Measurements from ENCODE around the gene IGFBPL1.
A peak's percentile ranks its signal among the peaks of the same experiment; 100 is the strongest.
"Not testable (repeated sequence)": the region's sequence is repeated elsewhere in the genome, so short reads cannot be mapped to it uniquely, and the experiment has no call there.

Gene IGFBPL1

GRCh38 chr9:38423973-38424843 is at the start of gene IGFBPL1:
IGFBPL1 (minus strand) TSS chr9:38424454; CDS start chr9:38424424, 30 bp downstream.
- DNase-seq (ENCODE audit: low read depth in 2 of 2), result peak in 1 of 2 donors; percentile 2

- not testable (repeated sequence) for DNase-seq (ENCODE audit: low read depth in 2 of 2)
Observed at GRCh38 chr9:38472583-38473249, 48.5 kb upstream of the IGFBPL1 start.

- DNase-seq (ENCODE audit: low read depth in 2 of 2), result no peak
Observed at GRCh38 chr9:38467404-38467803, 43.1 kb upstream of the IGFBPL1 start.

- no peak for DNase-seq (ENCODE audit: low read depth in 2 of 2)
Observed at GRCh38 chr9:38453835-38454234, 29.6 kb upstream of the IGFBPL1 start.

- no peak for DNase-seq (ENCODE audit: low read depth in 2 of 2)
Observed at GRCh38 chr9:38451162-38451561, 26.9 kb upstream of the IGFBPL1 start.

GRCh38 chr9:38447703-38448102 is 23.4 kb upstream of the IGFBPL1 start:
- DNase-seq (ENCODE audit: low read depth in 2 of 2), result no peak

GRCh38 chr9:38445154-38446043 is 21.1 kb upstream of the IGFBPL1 start:
- no peak for DNase-seq (ENCODE audit: low read depth in 2 of 2)

- DNase-seq (ENCODE audit: low read depth in 2 of 2), result no peak
Observed at GRCh38 chr9:38443597-38443996, 19.3 kb upstream of the IGFBPL1 start.

- no peak for DNase-seq (ENCODE audit: low read depth in 2 of 2)
Observed at GRCh38 chr9:38443181-38443580, 18.9 kb upstream of the IGFBPL1 start.

GRCh38 chr9:38442473-38443096 is 18.3 kb upstream of the IGFBPL1 start:
- no peak for DNase-seq (ENCODE audit: low read depth in 2 of 2)

GRCh38 chr9:38441347-38442085 is 17.3 kb upstream of the IGFBPL1 start:
- DNase-seq (ENCODE audit: low read depth in 2 of 2), result no peak

GRCh38 chr9:38440516-38440915 is 16.3 kb upstream of the IGFBPL1 start:
- DNase-seq (ENCODE audit: low read depth in 2 of 2), result no peak

- DNase-seq (ENCODE audit: low read depth in 2 of 2), result no peak
Observed at GRCh38 chr9:38439916-38440301, 15.7 kb upstream of the IGFBPL1 start.

- no peak for DNase-seq (ENCODE audit: low read depth in 2 of 2)
Observed at GRCh38 chr9:38439291-38439915, 15.1 kb upstream of the IGFBPL1 start.

- no peak for DNase-seq (ENCODE audit: low read depth in 2 of 2)
Observed at GRCh38 chr9:38437193-38437823, 13.1 kb upstream of the IGFBPL1 start.

GRCh38 chr9:38436708-38437107 is 12.5 kb upstream of the IGFBPL1 start:
- DNase-seq (ENCODE audit: low read depth in 2 of 2), result no peak

- DNase-seq (ENCODE audit: low read depth in 2 of 2), result no peak
Observed at GRCh38 chr9:38435521-38435920, 11.3 kb upstream of the IGFBPL1 start.

- DNase-seq (ENCODE audit: low read depth in 2 of 2), result no peak
Observed at GRCh38 chr9:38434853-38435252, 10.6 kb upstream of the IGFBPL1 start.

GRCh38 chr9:38434365-38434764 is 10.1 kb upstream of the IGFBPL1 start:
- no peak for DNase-seq (ENCODE audit: low read depth in 2 of 2)

- no peak for DNase-seq (ENCODE audit: low read depth in 2 of 2)
Observed at GRCh38 chr9:38432922-38433510, 8.8 kb upstream of the IGFBPL1 start.

Measured in stimulated activated CD4-positive, alpha-beta T cell treated with anti-CD3 and anti-CD28 coated beads, Interleukin-4, amount 100 ng/mL, for 48 hours (primary cell).